Urinary bladder (tissue), 4 donors: ENCODE measurements around the gene STRBP. TPM values are rescaled to one million over a fixed set of nuclear protein-coding genes. Genes with fewer than 3 reads are reported as not detected.

ENCODE experiments used
- DNase-seq: peaks from one replicate; pipeline ENCODE4 v3.0.0-alpha.2; 2015; ENCODE audit errors: extremely low spot score
- H3K27ac ChIP-seq: one replicate; pipeline ENCODE4 v1.5.1; 2013; ENCODE audit warnings: low read depth, mild to moderate bottlenecking, moderate library complexity
- H3K36me3 ChIP-seq: one replicate; pipeline ENCODE4 v1.6.1; 2013; ENCODE audit warnings: mild to moderate bottlenecking, moderate library complexity; ENCODE audit not compliant: insufficient read depth
- H3K4me1 ChIP-seq: one replicate; pipeline ENCODE4 v1.6.1; 2013; ENCODE audit warnings: mild to moderate bottlenecking, moderate library complexity; ENCODE audit not compliant: insufficient read depth
- H3K4me3 ChIP-seq: one replicate; pipeline ENCODE4 v1.5.1; 2013; ENCODE audit warnings: low read depth, low read length
- WGBS: extraction: QIAGEN DNeasy Blood & Tissue Kit; methylation state at CpG from one replicate; pipeline ENCODE4 v1.1.7; 2013; 5-methylcytosine and 5-hydroxymethylcytosine counted together
- polyA plus RNA-seq: library from polyadenylated mRNA; stranded (reverse); fragments of 200-250 nt; gene quantifications from one replicate; pipeline ENCODE4 v1.2.3, GENCODE V29; 2013
- total RNA-seq: library from RNA; depleted of rRNA; stranded (reverse); fragments of >200 nt; gene quantifications from one replicate; pipeline ENCODE4 v1.2.3, GENCODE V29; 2014
- donor health status: healthy with polysubstance abuse.
- donor health status: healthy.

The STRBP gene
- total and polyA plus RNA-seq, 2 donors, result 6.8 to 17.1 TPM

GRCh38 chr9:123081824-123082223 lies 186.6 kb downstream of the STRBP start:
- Histone ChIP-seq H3K4me3 (no peak overlapping the region), H3K36me3 (peaks cover 4% of the 10 kb centered on the region), H3K27ac (no peak overlapping the region), H3K4me1 (no peaks in the 10 kb centered on the region)
- 27% methylated on average over 2 of the region's 2 CpGs for WGBS
- no peak for DNase-seq

GRCh38 chr9:123080444-123080843 lies 187.9 kb downstream of the STRBP start:
- Histone ChIP-seq H3K4me1 (no peaks in the 10 kb centered on the region), H3K4me3 (no peak overlapping the region), H3K27ac (no peak overlapping the region), H3K36me3 (peaks cover 7% of the 10 kb centered on the region)
- WGBS, result 88% methylated on average over 3 of the region's 3 CpGs
- DNase-seq, result no peak

GRCh38 chr9:123074628-123075027 lies 193.8 kb downstream of the STRBP start:
- peaks cover 10% of the 10 kb centered on the region for H3K36me3 ChIP-seq
- DNase-seq, result no peak
- H3K4me1 ChIP-seq, result no peaks in the 10 kb centered on the region
- H3K27ac ChIP-seq, result no peak overlapping the region
- 71% methylated on average over 3 of the region's 3 CpGs for WGBS
- H3K4me3 ChIP-seq, result no peak overlapping the region

DNA sequence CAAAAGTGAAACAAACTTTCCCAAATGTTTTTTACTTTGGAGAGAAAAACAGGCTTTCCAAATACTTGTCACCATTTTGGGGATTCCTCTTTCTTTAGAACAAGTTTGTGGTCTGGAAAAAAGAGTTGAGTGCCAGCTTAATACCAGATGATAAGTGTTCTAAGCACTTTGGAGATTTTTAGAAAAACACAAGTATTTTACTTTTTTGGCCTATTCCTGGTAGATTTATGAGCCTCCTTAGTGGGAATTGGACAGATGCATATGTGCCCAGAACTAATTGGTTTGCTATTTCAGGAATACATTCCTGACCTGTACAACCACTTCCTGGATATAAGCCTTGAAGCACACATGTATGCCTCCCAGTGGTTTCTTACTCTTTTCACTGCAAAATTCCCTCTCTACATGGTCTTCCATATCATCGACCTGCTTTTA lies 194.4 kb downstream of the STRBP start:
- Histone ChIP-seq H3K4me1 (no peaks in the 10 kb centered on the region), H3K36me3 (peaks cover 11% of the 10 kb centered on the region), H3K27ac (peak overlapping the region; percentile 38), H3K4me3 (no peak overlapping the region)
- DNase-seq, result no peak
- 55% methylated on average over 1 of the region's 1 CpG for WGBS

GRCh38 chr9:123073441-123073840 lies 194.9 kb downstream of the STRBP start:
- peaks cover 9% of the 10 kb centered on the region for H3K36me3 ChIP-seq
- no peak overlapping the region for H3K4me3 ChIP-seq
- no peak overlapping the region for H3K27ac ChIP-seq
- WGBS, result 74% methylated on average over 5 of the region's 5 CpGs
- DNase-seq, result no peak
- no peaks in the 10 kb centered on the region for H3K4me1 ChIP-seq

DNA sequence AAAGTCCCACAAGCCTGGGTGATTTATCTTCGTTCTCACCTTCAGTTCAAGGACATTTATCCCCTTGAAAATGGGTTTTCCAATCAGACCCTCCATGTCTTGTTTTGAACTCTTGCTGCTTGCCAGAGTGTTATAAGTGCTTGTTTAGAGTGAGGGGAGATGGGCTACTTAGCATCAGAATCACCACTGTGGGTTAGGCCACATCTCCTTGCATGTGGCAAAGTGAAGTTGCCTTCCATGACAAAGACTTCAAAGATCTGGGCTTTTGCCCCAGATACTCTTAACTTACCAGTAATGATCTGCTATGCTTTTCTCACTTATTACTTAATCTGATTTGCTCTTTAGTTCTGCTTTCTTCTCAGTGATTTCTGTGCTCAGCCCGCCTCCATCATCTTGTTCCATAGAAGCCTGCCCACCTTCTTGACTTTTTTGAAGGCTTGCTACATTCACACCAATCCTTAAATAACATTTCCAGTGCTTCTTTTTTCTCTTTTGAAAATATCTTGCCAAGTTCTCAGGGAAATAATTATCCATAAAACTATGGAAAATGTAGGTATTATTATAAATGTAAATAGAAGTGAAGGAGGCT lies 195.9 kb downstream of the STRBP start:
- Histone ChIP-seq H3K4me3 (no peak overlapping the region), H3K36me3 (peaks cover 9% of the 10 kb centered on the region), H3K27ac (no peak overlapping the region), H3K4me1 (no peaks in the 10 kb centered on the region)
- DNase-seq, result no peak
- WGBS, result 97% methylated on average over 2 of the region's 2 CpGs

Other genes starting within 250 kb of the STRBP start
- 7.7 TPM for gene GPR21, start 234.9 kb downstream of the STRBP start, total RNA-seq
- not detected for gene GPR21, start 234.9 kb downstream of the STRBP start, polyA plus RNA-seq
- gene CRB2, start 87.6 kb upstream of the STRBP start, total RNA-seq, result 0.42 TPM
- 0.51 TPM for gene CRB2, start 87.6 kb upstream of the STRBP start, polyA plus RNA-seq